HG02884 (cell line): ENCODE measurements around the gene ADGRA3.

Source experiments
- ATAC-seq: cut with Tn5 transposase; IDR thresholded peaks from one replicate; pipeline ENCODE4 v1.9.1; 2021; ENCODE audit warnings: mild to moderate bottlenecking, moderate library complexity; ENCODE audit not compliant: unreplicated experiment

The ADGRA3 gene

DNA sequence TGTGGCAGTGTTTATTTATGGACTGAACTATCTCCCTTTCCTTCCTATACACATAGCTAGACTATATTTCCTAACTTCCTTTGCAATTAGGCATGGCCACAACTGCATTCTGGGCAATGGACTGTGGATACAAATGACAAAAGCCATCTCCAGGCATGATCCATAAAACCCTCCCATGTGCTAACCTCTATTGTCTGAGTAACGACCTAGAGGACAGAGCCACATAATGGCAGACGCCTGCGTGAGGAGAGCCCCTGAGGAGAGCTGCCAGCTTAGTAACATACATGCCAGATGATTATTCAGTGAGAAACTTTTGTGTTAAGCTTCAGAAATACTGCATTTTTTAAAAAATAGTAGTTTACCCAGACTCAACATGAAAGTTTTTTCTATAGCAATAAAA, 142.9 kb downstream of the ADGRA3 start:
- no peak for ATAC-seq

DNA sequence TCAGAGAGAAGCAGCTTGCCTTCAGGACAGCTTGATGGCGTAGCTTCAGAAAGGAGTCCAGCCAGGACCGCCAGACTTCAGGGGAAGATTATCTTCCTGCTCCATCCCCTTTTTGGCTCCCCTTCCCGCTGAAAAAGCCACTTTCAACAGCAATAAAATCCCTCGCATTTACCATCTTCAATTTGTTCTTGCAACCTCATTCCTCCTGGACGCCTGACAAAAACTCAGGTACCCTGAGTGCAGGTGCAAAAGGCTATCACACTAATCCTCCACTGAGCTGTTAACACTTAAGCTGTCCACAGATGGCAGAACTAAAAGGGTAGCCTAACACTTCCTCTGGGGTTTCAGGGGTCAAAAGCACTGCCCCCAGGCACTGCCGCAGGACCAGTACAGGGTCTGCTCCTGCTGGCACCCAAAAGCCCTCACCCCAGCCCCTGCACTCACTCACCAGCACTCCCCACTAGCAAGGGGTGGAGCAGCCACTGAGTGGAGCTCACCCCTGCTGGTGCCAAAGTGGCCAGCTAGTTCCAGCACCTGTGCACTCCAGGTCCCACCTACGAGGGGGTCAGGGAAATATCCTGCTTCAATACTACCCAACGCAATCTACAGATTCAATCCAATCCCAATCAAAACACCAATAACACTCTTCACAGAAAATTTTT, 145.8 kb downstream of the ADGRA3 start:
- ATAC-seq, result no peak

DNA sequence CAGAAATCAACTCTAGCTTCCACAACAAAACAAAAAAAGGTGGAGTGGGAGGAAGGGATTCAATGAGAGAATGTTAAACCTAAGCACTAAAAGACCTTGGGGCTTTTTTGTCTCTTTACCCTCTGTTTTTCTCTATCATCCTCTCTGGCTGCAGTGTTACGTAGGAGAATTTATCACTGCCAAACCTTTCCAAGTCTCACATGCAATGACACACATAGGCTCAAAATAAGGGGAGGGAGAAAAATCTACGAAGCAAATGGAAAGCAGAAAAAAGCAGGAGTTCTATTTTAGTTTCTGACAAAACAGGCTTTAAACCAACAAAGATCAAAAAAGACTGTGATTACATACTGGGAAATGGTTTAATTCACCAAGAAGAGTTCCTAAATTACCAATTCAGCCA, 152.1 kb downstream of the ADGRA3 start:
- no peak for ATAC-seq

DNA sequence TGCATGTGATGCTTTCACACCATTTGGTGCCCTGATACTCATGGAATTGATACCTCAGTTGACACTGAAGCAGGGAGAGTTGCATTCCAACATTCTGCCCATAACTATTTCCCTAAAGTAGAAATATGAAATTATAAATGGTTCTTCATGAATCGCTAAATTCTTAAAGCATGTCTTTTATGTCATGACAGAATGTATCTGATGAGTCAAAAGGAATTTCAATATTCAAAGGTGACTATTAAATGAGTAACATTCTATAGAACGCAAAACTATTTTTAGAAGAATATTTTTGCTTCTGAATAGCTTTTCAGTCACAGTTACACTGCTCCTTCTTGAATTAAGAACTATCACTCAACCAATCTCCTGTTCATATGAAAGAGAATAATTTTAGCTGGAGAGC, 152.8 kb downstream of the ADGRA3 start:
- ATAC-seq, result no peak

DNA sequence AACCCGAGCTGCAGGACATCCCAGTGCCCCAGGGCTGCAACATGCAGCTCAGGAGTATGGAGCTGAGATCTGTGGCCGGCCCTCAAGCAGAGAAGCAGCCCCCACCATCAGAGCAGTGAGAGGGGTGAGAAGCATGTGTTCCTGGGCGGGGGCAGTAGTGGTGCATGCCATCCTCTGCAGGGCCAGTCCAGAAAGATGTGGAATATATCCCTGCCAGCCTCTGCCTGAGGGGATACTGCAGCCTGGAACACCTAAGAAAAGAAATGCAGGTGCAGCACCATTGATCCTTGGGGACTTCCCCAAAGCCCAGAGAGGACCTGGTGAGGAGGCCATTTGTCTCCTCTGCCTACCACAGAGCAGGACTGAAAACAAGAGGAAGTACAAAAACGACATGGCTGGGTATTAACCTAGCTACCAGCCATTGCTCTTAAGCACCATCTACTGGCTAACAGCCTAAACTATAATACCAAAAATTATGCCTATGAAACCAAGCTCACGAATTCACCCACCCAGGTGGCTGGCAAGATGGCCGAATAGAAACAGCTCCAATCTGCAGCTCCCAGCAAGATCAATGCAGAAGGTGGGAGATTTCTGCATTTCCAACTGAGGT, 158.8 kb downstream of the ADGRA3 start:
- ATAC-seq, result no peak

DNA sequence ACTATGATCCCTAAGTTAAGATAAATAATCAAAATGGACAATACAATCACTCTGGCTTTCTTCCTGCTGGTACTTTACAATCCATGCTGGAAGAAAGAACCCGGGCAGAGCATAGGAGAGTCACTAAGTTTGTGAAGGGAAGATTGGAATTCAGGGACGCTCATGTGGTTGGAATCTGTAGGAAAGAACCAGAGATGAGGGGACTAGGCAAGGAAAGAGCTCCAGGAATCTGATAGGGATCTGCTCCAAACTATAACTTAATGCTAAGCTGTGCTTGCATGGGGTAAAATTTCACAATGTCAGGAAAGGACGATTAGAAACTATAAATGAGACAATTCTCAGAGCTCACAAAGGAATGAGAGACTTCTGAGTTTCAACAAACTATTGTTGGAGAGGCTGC, 167.5 kb downstream of the ADGRA3 start:
- ATAC-seq, result no peak

DNA sequence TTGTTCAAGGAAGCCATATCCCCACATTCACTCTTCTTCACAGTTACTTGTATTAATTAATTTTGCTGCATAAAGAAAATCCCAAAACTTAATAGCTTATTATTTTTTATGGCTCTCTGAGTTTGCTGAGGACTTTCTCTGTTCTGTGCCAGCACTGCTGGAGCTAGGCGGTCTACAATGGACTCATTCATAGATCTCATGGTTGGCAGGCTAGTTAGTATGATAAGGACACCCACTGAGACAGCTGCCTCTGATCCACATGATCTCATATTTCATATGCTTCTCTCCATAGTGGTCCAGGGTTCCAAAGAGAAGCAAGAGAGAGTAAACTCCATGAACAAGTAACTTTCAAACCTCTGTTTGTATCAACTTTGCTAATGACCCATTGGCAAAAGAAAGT, 170.2 kb downstream of the ADGRA3 start:
- no peak for ATAC-seq

DNA sequence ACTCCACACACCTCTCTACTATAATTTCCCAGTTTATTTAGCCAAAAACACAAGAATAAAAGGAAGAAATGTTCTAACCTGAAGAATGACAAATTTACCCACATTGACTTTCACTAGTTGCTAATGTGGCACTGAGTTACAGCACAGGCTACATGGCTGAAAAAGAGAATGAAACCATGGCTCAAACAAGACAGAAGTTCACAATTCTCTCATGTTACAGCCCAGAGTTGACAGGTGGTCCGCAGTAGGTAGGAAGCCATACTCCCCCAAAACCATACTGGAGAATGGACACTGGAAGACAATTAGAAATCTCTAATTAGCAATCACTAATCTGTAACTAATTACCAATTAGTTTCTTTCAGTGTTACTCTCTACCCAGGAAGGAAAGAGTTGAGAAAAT, 170.8 kb downstream of the ADGRA3 start:
- no peak for ATAC-seq

DNA sequence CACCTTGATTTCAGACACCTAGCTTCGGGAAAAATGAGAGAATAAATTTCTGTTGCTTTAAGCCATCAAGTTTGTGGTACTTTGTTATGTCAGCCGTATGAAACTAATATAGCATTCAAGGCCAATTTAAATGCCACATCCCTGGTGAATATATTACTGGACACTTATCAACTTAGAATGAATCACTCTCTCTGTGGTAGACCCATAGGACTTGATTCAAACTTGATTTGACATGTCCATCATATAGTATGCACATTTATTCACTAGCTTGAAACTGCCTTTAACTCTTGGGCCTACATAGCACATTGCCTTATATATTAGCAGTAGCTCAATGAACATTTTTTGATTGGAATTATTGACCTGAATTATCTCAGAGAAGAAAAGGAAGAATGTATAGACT, 172.3 kb downstream of the ADGRA3 start:
- no peak for ATAC-seq

DNA sequence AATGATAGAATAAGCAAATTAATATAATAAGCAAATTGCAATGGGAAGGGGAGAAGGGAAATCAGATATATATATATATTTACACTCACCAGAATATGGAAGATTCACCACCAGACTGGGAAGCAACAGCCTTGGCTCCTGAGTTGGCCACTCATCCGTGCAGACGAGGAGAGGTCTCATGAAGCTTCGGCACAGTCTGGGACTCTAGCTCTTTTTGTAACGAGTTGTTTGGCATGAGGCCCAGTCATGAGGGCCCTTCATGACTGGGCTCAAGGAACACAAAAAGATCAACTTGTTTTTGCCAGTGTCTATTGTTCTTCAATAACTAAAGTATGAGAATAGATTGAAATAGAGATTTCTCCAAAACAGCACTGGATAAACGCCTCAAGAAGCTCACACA, 176.4 kb downstream of the ADGRA3 start:
- ATAC-seq, result no peak

DNA sequence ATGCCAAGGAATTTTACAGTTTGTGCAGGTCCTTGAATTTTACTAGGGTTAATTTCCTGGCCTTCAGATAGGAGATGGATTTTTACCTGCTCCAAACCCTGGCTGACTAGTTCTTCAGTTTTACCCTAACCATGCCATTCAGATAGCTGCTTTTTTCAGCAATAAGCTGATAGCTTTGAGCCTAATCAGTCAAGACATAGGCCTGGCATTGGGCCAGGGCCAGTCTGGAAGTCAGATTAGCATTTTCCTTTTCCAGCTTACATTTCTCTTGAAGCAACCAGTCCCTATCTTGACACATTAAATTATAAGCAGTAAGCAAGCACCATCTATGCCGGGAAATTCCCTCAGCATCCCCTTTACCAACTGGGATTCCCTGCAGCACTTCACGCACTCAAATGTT, 177.1 kb downstream of the ADGRA3 start:
- no peak for ATAC-seq
